Left ventricle myocardium inferior (tissue), 1 donor: ENCODE measurements around the gene PKP4. TPM values are rescaled to one million over a fixed set of nuclear protein-coding genes. Genes with fewer than 3 reads are reported as not detected.

Experiments used
- DNase-seq: peaks from one replicate; pipeline ENCODE4 v3.0.0-alpha.2; 2020
- H3K27ac ChIP-seq: fragments of 200-600 bp; replicated peaks from 2 replicates; pipeline ENCODE4 v1.8.0; 2021
- H3K27me3 ChIP-seq: fragments of 200-600 bp; 2 replicates; pipeline ENCODE4 v1.8.0; 2021; ENCODE audit warnings: low read depth
- H3K36me3 ChIP-seq: fragments of 200-600 bp; 2 replicates; pipeline ENCODE4 v1.8.0; 2021
- H3K4me1 ChIP-seq: fragments of 200-600 bp; 2 replicates; pipeline ENCODE4 v1.8.0; 2021
- H3K4me3 ChIP-seq: fragments of 200-600 bp; 2 replicates; pipeline ENCODE4 v1.8.0; 2021; ENCODE audit warnings: mild to moderate bottlenecking, moderate library complexity
- H3K9me3 ChIP-seq: fragments of 200-600 bp; replicated peaks from 2 replicates; pipeline ENCODE4 v1.8.0; 2021
- CTCF ChIP-seq: fragments of 200-600 bp; IDR thresholded peaks from 2 replicates; pipeline ENCODE4 v1.8.0; 2021; ENCODE audit warnings: antibody characterized with exemption, mild to moderate bottlenecking, borderline replicate concordance
- intact Hi-C: fragments of 100-400 bp; cut with micrococcal nuclease; formaldehyde crosslinking; loops from one replicate; pipeline ENCODE4 v1.11.0; 2022
- total RNA-seq: library from RNA; stranded (reverse); fragmentation: NEBNext Ultra II Directional; extraction: Animal tissue kit (Norgen Biotek cat#: 25700); gene quantifications from one replicate; pipeline ENCODE4 v1.2.1, GENCODE V29; 2021
- donor health status: DM: no; HTN: yes; CAD: no; lungs with severe emphysema.

PKP4 gene
- total RNA-seq, 1 donor from 2014 or later, result 47.6 TPM

GRCh38 chr2:158635961-158636601 is 179.3 kb downstream of the PKP4 start:
- intact Hi-C loops, result no loop called here
- peaks cover 55% of the 10 kb centered on the region for H3K36me3 ChIP-seq
- TF ChIP-seq CTCF, result no peak
- DNase-seq, result no peak
- no peaks in the 10 kb centered on the region for H3K27me3 ChIP-seq
- H3K4me1 ChIP-seq, result peaks cover 7% of the 10 kb centered on the region
- no peaks in the 10 kb centered on the region for H3K9me3 ChIP-seq
- no peak overlapping the region for H3K4me3 ChIP-seq
- H3K27ac ChIP-seq, result no peak overlapping the region

- peaks cover 51% of the 10 kb centered on the region for H3K36me3 ChIP-seq
- H3K4me3 ChIP-seq, result no peak overlapping the region
- DNase-seq, result no peak
- H3K9me3 ChIP-seq, result no peaks in the 10 kb centered on the region
- no peak for TF ChIP-seq CTCF
- no peaks in the 10 kb centered on the region for H3K27me3 ChIP-seq
- intact Hi-C loops, result no loop called here
- no peak overlapping the region for H3K27ac ChIP-seq
- H3K4me1 ChIP-seq, result peaks cover 7% of the 10 kb centered on the region
These were observed 180.6 kb downstream of the PKP4 start for GRCh38 chr2:158637357-158637756.

- intact Hi-C loops, result no loop called here
- DNase-seq, result no peak
- Histone ChIP-seq H3K4me1 (no peaks in the 10 kb centered on the region), H3K4me3 (no peak overlapping the region), H3K36me3 (peaks cover 37% of the 10 kb centered on the region), H3K27me3 (no peaks in the 10 kb centered on the region), H3K27ac (no peak overlapping the region), H3K9me3 (no peaks in the 10 kb centered on the region)
- no peak for TF ChIP-seq CTCF
These were observed 187.4 kb downstream of the PKP4 start for GRCh38 chr2:158644139-158644538.

- Histone ChIP-seq H3K36me3 (peaks cover 32% of the 10 kb centered on the region), H3K4me3 (no peak overlapping the region), H3K9me3 (no peaks in the 10 kb centered on the region), H3K4me1 (peaks cover 8% of the 10 kb centered on the region), H3K27ac (no peak overlapping the region), H3K27me3 (no peaks in the 10 kb centered on the region)
- no peak for TF ChIP-seq CTCF
- no peak for DNase-seq
- intact Hi-C loops, result no loop called here
These were observed 188.5 kb downstream of the PKP4 start for GRCh38 chr2:158645299-158645698.

- Histone ChIP-seq H3K27ac (no peak overlapping the region), H3K9me3 (no peaks in the 10 kb centered on the region), H3K4me1 (peaks cover 24% of the 10 kb centered on the region), H3K27me3 (no peaks in the 10 kb centered on the region), H3K4me3 (no peak overlapping the region), H3K36me3 (peaks cover 12% of the 10 kb centered on the region)
- DNase-seq, result no peak
- intact Hi-C loops, result no loop called here
- TF ChIP-seq CTCF, result no peak
These were observed 190.9 kb downstream of the PKP4 start for GRCh38 chr2:158647436-158648231.
